ENCODE results near the gene GDI1.
"Not testable (repeated sequence)": the region's sequence is repeated elsewhere in the genome, so short reads cannot be mapped to it uniquely, and the experiment has no call there.

GDI1 gene
- 103 to 133 reads per million in 2 experiments for total RNA-seq

GRCh38 chrX:154436983-154437752 lies at the start of gene GDI1:
TSS of gene GDI1 (plus strand) at chrX:154437154. CDS start at chrX:154437255, 101 bp downstream.
- DNase-seq (ENCODE audit: low read depth) = peak; percentile 41

- not testable (repeated sequence) for DNase-seq (ENCODE audit: low read depth)
These were observed 48.9 kb upstream of the GDI1 start for GRCh38 chrX:154388094-154388493.

GRCh38 chrX:154388649-154389048 lies 48.3 kb upstream of the GDI1 start:
- not testable (repeated sequence) for DNase-seq (ENCODE audit: low read depth)

GRCh38 chrX:154389812-154390747 lies 46.9 kb upstream of the GDI1 start:
- not testable (repeated sequence) for DNase-seq (ENCODE audit: low read depth)

- DNase-seq (ENCODE audit: low read depth) = not testable (repeated sequence)
These were observed 40.6 kb upstream of the GDI1 start for GRCh38 chrX:154396363-154396762.

GRCh38 chrX:154396973-154397887 lies 39.7 kb upstream of the GDI1 start:
- no peak for DNase-seq (ENCODE audit: low read depth)

- DNase-seq (ENCODE audit: low read depth) = peak; percentile 77
These were observed 38.9 kb upstream of the GDI1 start, which contains the start of gene RPL10 for GRCh38 chrX:154397888-154398667. TSS of gene RPL10 (plus strand) at chrX:154398377. CDS start at chrX:154398520, 143 bp downstream.

- DNase-seq (ENCODE audit: low read depth) = peak; percentile 73
These were observed 38.1 kb upstream of the GDI1 start for GRCh38 chrX:154398668-154399526.

GRCh38 chrX:154399527-154400368 lies 37.2 kb upstream of the GDI1 start:
- no peak for DNase-seq (ENCODE audit: low read depth)

- not testable (repeated sequence) for DNase-seq (ENCODE audit: low read depth)
These were observed 36.6 kb upstream of the GDI1 start for GRCh38 chrX:154400369-154400817.

- no peak for DNase-seq (ENCODE audit: low read depth)
These were observed 35.7 kb upstream of the GDI1 start for GRCh38 chrX:154401045-154401799.

- no peak for DNase-seq (ENCODE audit: low read depth)
These were observed 34.9 kb upstream of the GDI1 start for GRCh38 chrX:154401918-154402621.

- DNase-seq (ENCODE audit: low read depth) = no peak
These were observed 34.3 kb upstream of the GDI1 start for GRCh38 chrX:154402622-154403127.

GRCh38 chrX:154403192-154403591 lies 33.8 kb upstream of the GDI1 start:
- no peak for DNase-seq (ENCODE audit: low read depth)

GRCh38 chrX:154403858-154404257 lies 33.1 kb upstream of the GDI1 start:
- no peak for DNase-seq (ENCODE audit: low read depth)

GRCh38 chrX:154404625-154405192 lies 32.2 kb upstream of the GDI1 start:
- DNase-seq (ENCODE audit: low read depth) = no peak
